Measurements from ENCODE around the gene SUMO3.

The SUMO3 gene

GRCh38 chr21:44758781-44759627 lies 58.9 kb downstream of the SUMO3 start:
- DNase-seq = no peak

DNA sequence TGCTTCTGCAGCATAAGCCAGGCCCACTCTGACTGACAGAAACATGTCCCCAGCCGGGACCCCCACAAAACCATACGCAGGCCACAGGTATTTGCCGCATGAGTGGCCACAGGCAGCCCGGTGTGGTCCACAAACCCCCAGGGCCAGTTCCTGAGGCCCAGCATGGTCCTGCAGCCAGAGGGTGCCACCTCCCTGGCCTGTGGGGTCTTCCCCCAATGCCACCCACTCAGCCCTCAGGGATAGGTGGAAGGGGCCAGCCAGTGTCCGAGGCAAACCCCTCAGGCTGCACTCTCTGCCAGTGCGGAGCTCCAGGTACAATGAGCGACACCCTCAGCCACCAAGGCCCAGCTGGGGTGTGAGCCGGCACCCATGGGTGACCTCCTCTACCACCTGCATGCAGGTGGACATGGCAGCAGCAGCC lies 59.7 kb downstream of the SUMO3 start:
- DNase-seq = no peak

- DNase-seq = no peak
Observed at GRCh38 chr21:44757731-44758130, 60.1 kb downstream of the SUMO3 start.

DNA sequence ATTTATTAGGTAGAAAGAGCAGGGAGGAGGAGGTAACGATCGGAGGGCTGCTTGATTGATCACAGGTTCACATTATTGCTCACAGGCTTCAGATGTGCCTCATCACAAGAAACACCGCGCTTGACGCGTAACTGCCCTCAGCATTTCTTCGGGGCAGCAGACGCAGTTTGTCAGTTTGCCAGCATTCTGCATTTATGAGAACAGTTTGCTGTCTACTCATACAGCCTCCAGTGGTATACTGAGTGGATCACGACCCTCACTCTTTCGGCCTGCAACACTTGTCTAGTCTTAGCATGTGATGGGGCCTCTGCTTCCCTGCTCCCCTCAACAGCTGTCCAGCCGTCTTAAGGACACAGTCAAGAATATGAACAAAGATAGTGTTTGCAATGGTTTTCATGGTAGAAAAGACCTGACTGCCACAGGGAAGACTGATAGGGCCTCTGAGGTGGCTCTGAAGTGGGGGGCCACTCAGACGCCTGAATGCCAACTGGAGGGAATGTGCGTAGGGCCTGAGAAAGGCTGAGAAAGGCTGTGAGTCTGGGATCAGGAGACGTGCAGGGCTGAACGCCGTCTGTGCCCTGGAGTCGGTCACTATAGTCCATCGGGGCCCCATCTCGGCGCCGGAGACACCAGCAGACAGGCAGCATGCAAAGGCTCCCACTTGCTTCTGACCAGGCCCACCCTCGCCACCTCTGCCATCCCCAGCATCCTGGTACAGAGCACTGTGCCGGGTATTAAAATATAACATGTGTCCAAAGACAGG lies 61.3 kb downstream of the SUMO3 start:
- DNase-seq = no peak
